H1 (cell line): ENCODE measurements around the gene MIPEP. TPM values are rescaled to one million over a fixed set of nuclear protein-coding genes. Genes with fewer than 3 reads are reported as not detected.

ENCODE experiments used
- CTCF ChIA-PET: fragments of 300-600 bp; sonication (Branson Sonifier 250); formaldehyde crosslinking; loops from one replicate; lab custom pipeline; 2021; ENCODE audit not compliant: partially characterized antibody; lab: Charles Lee
- POLR2A ChIA-PET: fragments of 300-600 bp; sonication (Branson Sonifier 250); formaldehyde crosslinking; loops from one replicate; lab custom pipeline; 2021; ENCODE audit warnings: inconsistent platforms; ENCODE audit not compliant: partially characterized antibody; lab: Charles Lee
- DNase-seq, 2 experiments: peaks; one replicate each; pipeline versions ENCODE4 v3.0.0 to v3.0.0-alpha.2; 2010 to 2022; ENCODE audit warnings: low spot score in 2 of 2, low read depth in 1 of 2, mixed read lengths in 1 of 2
- FAIRE-seq: peaks from 2 replicates; lab custom pipeline; 2011; peaks lifted over from hg19 to GRCh38; lab: Jason Lieb, UNC
- H2AFZ ChIP-seq: 2 replicates; pipeline ENCODE4 v1.8.1; 2012; ENCODE audit warnings: low read length, inconsistent platforms
- H2AK5ac ChIP-seq: 2 replicates; pipeline ENCODE4 v1.6.1; 2013; ENCODE audit warnings: low read depth, low read length
- H2BK120ac ChIP-seq: replicated peaks from 2 replicates; pipeline ENCODE3; 2013; ENCODE audit warnings: low read depth, low read length, inconsistent platforms
- H2BK12ac ChIP-seq: 2 replicates; pipeline ENCODE4 v1.6.1; 2013; ENCODE audit warnings: low read depth, low read length
- H2BK15ac ChIP-seq: 2 replicates; pipeline ENCODE4 v1.6.1; 2013; ENCODE audit warnings: low read length
- H2BK20ac ChIP-seq: 2 replicates; pipeline ENCODE4 v1.6.1; 2013; ENCODE audit warnings: low read length
- H2BK5ac ChIP-seq: 2 replicates; pipeline ENCODE4 v1.6.1; 2013; ENCODE audit warnings: low read depth, low read length
- H3K14ac ChIP-seq: 2 replicates; pipeline ENCODE4 v1.6.1; 2013; ENCODE audit warnings: inconsistent platforms; ENCODE audit not compliant: insufficient read length
- H3K18ac ChIP-seq: 2 replicates; pipeline ENCODE4 v1.6.1; 2013; ENCODE audit warnings: low read length; ENCODE audit errors: extremely low read depth
- H3K23ac ChIP-seq: 2 replicates; pipeline ENCODE4 v1.6.1; 2013; ENCODE audit warnings: inconsistent platforms; ENCODE audit not compliant: insufficient read length
- H3K23me2 ChIP-seq: 2 replicates; pipeline ENCODE4 v1.6.1; 2013; ENCODE audit warnings: low read depth, low read length
- H3K27ac ChIP-seq: 2 replicates; pipeline ENCODE4 v1.6.1; 2011; ENCODE audit warnings: low read depth, low read length, inconsistent platforms
- H3K27me3 ChIP-seq, 4 experiments: replicated peaks in 1 of 4; 1 replicate in 1 of 4; 2 replicates in 3 of 4; pipeline versions ENCODE4 v1.6.1 to v1.8.1; 2011 to 2013; ENCODE audit warnings: low read length in 3 of 4, mild to moderate bottlenecking in 3 of 4, inconsistent platforms in 2 of 4, mixed read lengths in 2 of 4, moderate library complexity in 1 of 4; ENCODE audit not compliant: control insufficient read depth in 3 of 4, insufficient read depth in 3 of 4; ENCODE audit errors: extremely low read depth in 1 of 4
- H3K36me3 ChIP-seq, 4 experiments: 2 replicates each; pipeline versions ENCODE4 v1.6.1 to v1.8.1; 2011 to 2013; ENCODE audit warnings: mild to moderate bottlenecking in 4 of 4, low read length in 3 of 4, moderate library complexity in 2 of 4, control low read depth in 1 of 4, inconsistent platforms in 1 of 4; ENCODE audit not compliant: insufficient read depth in 4 of 4, control insufficient read depth in 2 of 4
- H3K4ac ChIP-seq: replicated peaks from 2 replicates; pipeline ENCODE3; 2013; ENCODE audit warnings: low read length, low read depth, mixed read lengths, inconsistent platforms; ENCODE audit not compliant: insufficient read length
- H3K4me1 ChIP-seq, 4 experiments: replicated peaks in 1 of 4; 1 replicate in 1 of 4; 2 replicates in 3 of 4; pipeline versions ENCODE4 v1.6.1 to v1.8.1; 2011 to 2013; ENCODE audit warnings: low read length in 3 of 4, inconsistent platforms in 2 of 4, mixed read lengths in 1 of 4; ENCODE audit not compliant: insufficient read depth in 4 of 4, control insufficient read depth in 3 of 4
- H3K4me2 ChIP-seq, 2 experiments: 2 replicates each; pipeline versions ENCODE4 v1.6.1 to v1.8.1; 2011 to 2013; ENCODE audit warnings: low read depth in 2 of 2, low read length in 2 of 2, control low read depth in 1 of 2, inconsistent platforms in 1 of 2, mild to moderate bottlenecking in 1 of 2; ENCODE audit not compliant: insufficient read depth in 1 of 2
- H3K4me3 ChIP-seq, 4 experiments: fragments of 200-600, 300-600 bp in 1 of 4; sonication (generic), shearing (Covaris generic), sonication (Bioruptor Twin) in 1 of 4; 2 replicates each; pipeline versions ENCODE4 v1.5.1 to v1.8.1; 2011 to 2016; ENCODE audit warnings: low read length in 4 of 4, low read depth in 3 of 4, control low read depth in 2 of 4, inconsistent platforms in 2 of 4, mild to moderate bottlenecking in 2 of 4, mixed read lengths in 1 of 4, moderate library complexity in 1 of 4; ENCODE audit not compliant: insufficient read depth in 2 of 4; ENCODE audit errors: extremely low read depth in 1 of 4
- H3K56ac ChIP-seq: replicated peaks from 2 replicates; pipeline ENCODE3; 2013; ENCODE audit warnings: low read depth, mild to moderate bottlenecking, mixed read lengths, low read length, inconsistent platforms; ENCODE audit not compliant: insufficient read length
- H3K79me1 ChIP-seq: 2 replicates; pipeline ENCODE4 v1.6.1; 2013; ENCODE audit warnings: low read depth, low read length, control low read depth
- H3K79me2 ChIP-seq, 2 experiments: 2 replicates each; pipeline versions ENCODE4 v1.6.1 to v1.8.1; 2012 to 2013; ENCODE audit warnings: low read length in 2 of 2, mild to moderate bottlenecking in 2 of 2, inconsistent platforms in 1 of 2; ENCODE audit not compliant: insufficient read depth in 2 of 2, control insufficient read depth in 1 of 2
- H3K9ac ChIP-seq, 4 experiments: replicated peaks in 1 of 4; 1 replicate in 1 of 4; 2 replicates in 3 of 4; pipeline versions ENCODE4 v1.6.1 to v1.8.1; 2011 to 2013; ENCODE audit warnings: low read depth in 3 of 4, low read length in 3 of 4, control low read depth in 2 of 4, mild to moderate bottlenecking in 2 of 4, moderate library complexity in 2 of 4, inconsistent platforms in 1 of 4; ENCODE audit errors: extremely low read depth in 1 of 4
- H3K9me3 ChIP-seq, 2 experiments: 2 replicates each; pipeline versions ENCODE4 v1.6.1 to v1.8.1; 2012 to 2013; ENCODE audit warnings: mild to moderate bottlenecking in 2 of 2, moderate library complexity in 2 of 2, control low read depth in 1 of 2, inconsistent platforms in 1 of 2, low read depth in 1 of 2, low read length in 1 of 2, mixed read lengths in 1 of 2; ENCODE audit not compliant: insufficient read depth in 2 of 2
- H4K20me1 ChIP-seq, 2 experiments: replicated peaks in 1 of 2; 2 replicates each; pipeline versions ENCODE3 to v1.8.1; 2011 to 2013; ENCODE audit warnings: inconsistent platforms in 2 of 2, low read length in 2 of 2, mild to moderate bottlenecking in 1 of 2; ENCODE audit not compliant: insufficient read depth in 2 of 2, control insufficient read depth in 1 of 2
- H4K5ac ChIP-seq: 2 replicates; pipeline ENCODE4 v1.6.1; 2013; ENCODE audit warnings: low read length, low read depth, mixed read lengths, inconsistent platforms; ENCODE audit not compliant: insufficient read length
- H4K8ac ChIP-seq: 2 replicates; pipeline ENCODE4 v1.8.0; 2013; ENCODE audit warnings: mild to moderate bottlenecking, moderate library complexity, low read length, inconsistent platforms; ENCODE audit not compliant: insufficient read depth; ENCODE audit errors: extremely low read depth
- H4K91ac ChIP-seq: replicated peaks from 2 replicates; pipeline ENCODE3; 2013; ENCODE audit warnings: low read length, mixed read lengths, inconsistent platforms; ENCODE audit not compliant: insufficient read length
- ATF3 ChIP-seq: IDR thresholded peaks from 2 replicates; pipeline ENCODE4 v1.6.1; 2011; ENCODE audit warnings: low read depth, mild to moderate bottlenecking, low read length; ENCODE audit not compliant: insufficient read depth
- CHD1 ChIP-seq: IDR thresholded peaks from 2 replicates; pipeline ENCODE4 v1.6.1; 2012; ENCODE audit warnings: low read depth, low read length, improper control_type of control experiment
- GTF2F1 ChIP-seq: IDR thresholded peaks from 2 replicates; pipeline ENCODE4 v1.6.1; 2012; ENCODE audit warnings: low read depth, low read length, improper control_type of control experiment, borderline replicate concordance
- HDAC6 ChIP-seq: IDR thresholded peaks from one replicate; pipeline ENCODE4 v1.7.1; 2012; ENCODE audit warnings: low read depth, mild to moderate bottlenecking, inconsistent platforms, low read length, moderate library complexity
- KDM1A ChIP-seq: fragments of 200-600, 300-600 bp; sonication (generic); IDR thresholded peaks from 2 replicates; pipeline ENCODE4 v1.7.1; 2016; ENCODE audit warnings: mild to moderate bottlenecking, low read length, borderline replicate concordance
- PHF8 ChIP-seq: fragments of 200-600 bp; sonication (generic); conservative IDR thresholded peaks from 2 replicates; pipeline ENCODE4 v1.7.1; 2012; ENCODE audit warnings: low read depth, mild to moderate bottlenecking, inconsistent platforms, low read length, moderate library complexity
- RFX5 ChIP-seq: IDR thresholded peaks from 2 replicates; pipeline ENCODE4 v1.6.1; 2011; ENCODE audit warnings: low read depth, low read length, improper control_type of control experiment, borderline replicate concordance
- SP1 ChIP-seq: IDR thresholded peaks from 2 replicates; pipeline ENCODE4 v1.6.1; 2011; ENCODE audit warnings: low read depth, low read length
- SP2 ChIP-seq: IDR thresholded peaks from 2 replicates; pipeline ENCODE4 v1.6.1; 2012; ENCODE audit warnings: mild to moderate bottlenecking, low read length, inconsistent platforms
- TAF1 ChIP-seq: IDR thresholded peaks from 2 replicates; pipeline ENCODE4 v1.6.1; 2011; ENCODE audit warnings: mild to moderate bottlenecking, low read depth, low read length
- TEAD4 ChIP-seq: IDR thresholded peaks from 2 replicates; pipeline ENCODE4 v1.6.1; 2012; ENCODE audit warnings: low read depth, low read length, inconsistent platforms, mixed read lengths
- WGBS, 2 experiments: shearing (Covaris generic) in 1 of 2; methylation state at CpG; one replicate each; pipeline versions ENCODE4 v1.1.6 to v1.1.7; 2013 to 2015; ENCODE audit warnings: low lambda C conversion rate in 2 of 2, mixed read lengths in 2 of 2, inconsistent platforms in 1 of 2, low coverage in 1 of 2, missing lambda C conversion rate in 1 of 2; ENCODE audit not compliant: insufficient replicate concordance in 2 of 2, insufficient coverage in 1 of 2, insufficient read length in 1 of 2; ENCODE audit errors: extremely low coverage in 1 of 2, missing lambda C conversion rate in 1 of 2; 5-methylcytosine and 5-hydroxymethylcytosine counted together
- polyA plus RNA-seq, 7 experiments: library from polyadenylated mRNA; depleted of rRNA in 3 of 7; stranded (reverse) in 5 of 7; unstranded in 2 of 7; fragments of >200 nt in 5 of 7; fragments of 200-250 nt in 2 of 7; gene quantifications; 1 replicate in 5 of 7; 2 replicates in 1 of 7; 4 replicates in 1 of 7; pipeline versions ENCODE4 v1.2.1 to v1.2.3, GENCODE V29; 2011 to 2013; ENCODE audit warnings: missing spikeins in 2 of 7, mixed read lengths in 2 of 7
- total RNA-seq: library from RNA; stranded (reverse); fragmentation: NEBNext Ultra II Directional; extraction: Animal tissue kit (Norgen Biotek cat#: 25700); gene quantifications from 2 replicates; pipeline ENCODE4 v1.2.1, GENCODE V29; 2021
- TF ChIP-seq, protein P1 (sequence below), 3 experiments: IDR thresholded peaks; 1 replicate in 2 of 3; 2 replicates in 1 of 3; pipeline versions ENCODE4 v1.5.1 to v1.6.1; 2011; ENCODE audit warnings: low read length in 3 of 3, mild to moderate bottlenecking in 3 of 3, inconsistent platforms in 2 of 3, low read depth in 1 of 3, moderate library complexity in 1 of 3; ENCODE audit not compliant: insufficient read depth in 1 of 3; ENCODE audit errors: control extremely low read depth in 1 of 3

The MIPEP gene
- total and polyA plus RNA-seq, 2 of the 8 experiments (the other 6 are each of a cell fraction or from before 2014, with no cell fraction given): 24.0 to 24.2 TPM

- no peak overlapping the region for H4K8ac ChIP-seq
- no peak overlapping the region for H2BK20ac ChIP-seq
- H2BK5ac ChIP-seq: no peak overlapping the region
- FAIRE-seq: no peak
- H4K20me1 ChIP-seq: no peaks in the 10 kb centered on the region
- H3K23me2 ChIP-seq: no peaks in the 10 kb centered on the region
- H2BK15ac ChIP-seq: no peak overlapping the region
- peaks cover 0 to 2% (median 0%) of the 10 kb centered on the region in 4 experiments; a peak in 2 of 7 replicates for H3K4me1 ChIP-seq
- no peaks in the 10 kb centered on the region for H3K27me3 ChIP-seq
- no peaks in the 10 kb centered on the region for H3K9me3 ChIP-seq
- 42% methylated on average over 2 of the region's 2 CpGs; no CpG with 5 or more reads in 1 of the 2 experiments for WGBS, 2 experiments
- H3K79me1 ChIP-seq: no peaks in the 10 kb centered on the region
- H3K4ac ChIP-seq: no peak overlapping the region
- no peak overlapping the region for H2AK5ac ChIP-seq
- no peaks in the 10 kb centered on the region for H3K79me2 ChIP-seq
- H2AFZ ChIP-seq: no peak overlapping the region
- H3K4me3 ChIP-seq: no peak overlapping the region
- no peak overlapping the region for H4K91ac ChIP-seq
- TF ChIP-seq RFX5 (no peak), HDAC6 (no peak), PHF8 (no peak), TAF1 (no peak), TEAD4 (no peak), KDM1A (no peak), GTF2F1 (no peak), ATF3 (no peak), SP1 (no peak), CHD1 (no peak), SP2 (no peak)
- TF ChIP-seq, protein P1, sequence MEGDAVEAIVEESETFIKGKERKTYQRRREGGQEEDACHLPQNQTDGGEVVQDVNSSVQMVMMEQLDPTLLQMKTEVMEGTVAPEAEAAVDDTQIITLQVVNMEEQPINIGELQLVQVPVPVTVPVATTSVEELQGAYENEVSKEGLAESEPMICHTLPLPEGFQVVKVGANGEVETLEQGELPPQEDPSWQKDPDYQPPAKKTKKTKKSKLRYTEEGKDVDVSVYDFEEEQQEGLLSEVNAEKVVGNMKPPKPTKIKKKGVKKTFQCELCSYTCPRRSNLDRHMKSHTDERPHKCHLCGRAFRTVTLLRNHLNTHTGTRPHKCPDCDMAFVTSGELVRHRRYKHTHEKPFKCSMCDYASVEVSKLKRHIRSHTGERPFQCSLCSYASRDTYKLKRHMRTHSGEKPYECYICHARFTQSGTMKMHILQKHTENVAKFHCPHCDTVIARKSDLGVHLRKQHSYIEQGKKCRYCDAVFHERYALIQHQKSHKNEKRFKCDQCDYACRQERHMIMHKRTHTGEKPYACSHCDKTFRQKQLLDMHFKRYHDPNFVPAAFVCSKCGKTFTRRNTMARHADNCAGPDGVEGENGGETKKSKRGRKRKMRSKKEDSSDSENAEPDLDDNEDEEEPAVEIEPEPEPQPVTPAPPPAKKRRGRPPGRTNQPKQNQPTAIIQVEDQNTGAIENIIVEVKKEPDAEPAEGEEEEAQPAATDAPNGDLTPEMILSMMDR (IDR thresholded peaks at IDR 0.05; ENCODE audit: control extremely low read depth in 1 of 3, insufficient read depth in 1 of 3, low read depth in 1 of 3, low read length in 3 of 3): no peak
- TF ChIP-seq, all 59 proteins: peak for 0
- Histone ChIP-seq H3K9ac (no peak overlapping the region), H3K18ac (no peak overlapping the region), H4K5ac (no peak overlapping the region), H2BK120ac (no peak overlapping the region), H3K4me2 (no peak overlapping the region), H3K14ac (no peak overlapping the region), H2BK12ac (no peak overlapping the region), H3K27ac (no peak overlapping the region), H3K56ac (no peak overlapping the region), H3K36me3 (no peaks in the 10 kb centered on the region), H3K23ac (no peak overlapping the region)
- no peak for DNase-seq
- CTCF ChIA-PET: no interaction called here
- POLR2A ChIA-PET: no interaction called here
Observed at GRCh38 chr13:23852351-23852750, 36.8 kb downstream of the MIPEP start.
